Measurements from ENCODE around the gene TMEM184C. TPM values are rescaled to one million over a fixed set of nuclear protein-coding genes. Genes with fewer than 3 reads are reported as not detected.

TMEM184C gene
- total RNA-seq, 2 donors from 2014 or later: 15.8 to 20.8 TPM

DNA sequence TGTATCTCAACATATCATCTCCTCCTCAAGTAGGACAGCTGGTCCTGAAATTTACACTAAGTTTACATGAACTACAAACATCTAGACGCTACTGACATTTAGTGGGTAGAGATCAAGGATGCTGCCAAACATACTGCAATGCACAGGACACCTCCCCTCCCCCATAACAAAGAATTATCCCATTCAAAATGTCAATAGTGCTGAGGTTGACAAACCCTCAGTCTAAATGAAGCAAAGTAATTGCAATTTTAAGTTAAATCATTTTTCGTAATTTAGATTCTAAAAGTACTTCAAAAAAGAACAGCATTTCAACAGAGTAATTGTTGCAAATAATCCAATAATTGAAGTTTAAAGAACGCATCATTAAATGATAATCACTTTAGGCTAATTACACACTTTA lies 65.6 kb downstream of the TMEM184C start:
- intact Hi-C loops (cut with DNase I): no loop called here
- Histone ChIP-seq H3K4me3 (no peak overlapping the region), H3K27ac (no peak overlapping the region), H3K27me3 (no peaks in the 10 kb centered on the region), H3K4me1 (peaks cover 13% of the 10 kb centered on the region), H3K36me3 (replicated peaks in 1 of 2; ENCODE audit: insufficient read depth in 1 of 2, low read depth in 2 of 2) (no peaks in the 10 kb centered on the region), H3K9me3 (no peaks in the 10 kb centered on the region)
- 47% methylated on average over 3 of the region's 3 CpGs for WGBS, 2 donors
- ATAC-seq (no peak), DNase-seq (no peak)
- TF ChIP-seq, protein P1, sequence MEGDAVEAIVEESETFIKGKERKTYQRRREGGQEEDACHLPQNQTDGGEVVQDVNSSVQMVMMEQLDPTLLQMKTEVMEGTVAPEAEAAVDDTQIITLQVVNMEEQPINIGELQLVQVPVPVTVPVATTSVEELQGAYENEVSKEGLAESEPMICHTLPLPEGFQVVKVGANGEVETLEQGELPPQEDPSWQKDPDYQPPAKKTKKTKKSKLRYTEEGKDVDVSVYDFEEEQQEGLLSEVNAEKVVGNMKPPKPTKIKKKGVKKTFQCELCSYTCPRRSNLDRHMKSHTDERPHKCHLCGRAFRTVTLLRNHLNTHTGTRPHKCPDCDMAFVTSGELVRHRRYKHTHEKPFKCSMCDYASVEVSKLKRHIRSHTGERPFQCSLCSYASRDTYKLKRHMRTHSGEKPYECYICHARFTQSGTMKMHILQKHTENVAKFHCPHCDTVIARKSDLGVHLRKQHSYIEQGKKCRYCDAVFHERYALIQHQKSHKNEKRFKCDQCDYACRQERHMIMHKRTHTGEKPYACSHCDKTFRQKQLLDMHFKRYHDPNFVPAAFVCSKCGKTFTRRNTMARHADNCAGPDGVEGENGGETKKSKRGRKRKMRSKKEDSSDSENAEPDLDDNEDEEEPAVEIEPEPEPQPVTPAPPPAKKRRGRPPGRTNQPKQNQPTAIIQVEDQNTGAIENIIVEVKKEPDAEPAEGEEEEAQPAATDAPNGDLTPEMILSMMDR (IDR thresholded peaks at IDR 0.05): no peak
- no peak for TF ChIP-seq POLR2A (IDR thresholded peaks at IDR 0.05)

DNA sequence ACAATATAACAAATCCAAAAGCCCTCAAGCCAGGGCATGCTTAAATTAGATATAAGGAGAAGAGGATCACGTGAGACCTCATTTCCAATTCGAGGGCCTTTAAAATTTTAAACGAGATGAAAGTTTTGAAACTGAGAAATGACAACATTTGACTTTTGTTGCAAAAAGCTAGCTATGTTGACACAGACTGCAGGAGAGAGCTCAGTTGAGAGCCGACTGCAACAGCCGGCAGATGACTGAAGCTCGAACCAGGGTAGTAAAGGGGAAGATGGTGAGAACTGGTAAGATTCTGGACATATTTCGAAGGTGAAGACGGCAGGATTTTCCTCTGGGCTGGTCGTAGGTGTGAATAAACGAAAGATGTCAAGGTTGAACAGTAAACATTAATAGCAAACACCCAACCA lies 66.0 kb downstream of the TMEM184C start:
- DNase-seq: peak in 3 of 4 donors; percentile 25 to 48 (median 36)
- WGBS, 2 donors: 2 to 3% methylated on average over 10 of the region's 10 CpGs
- H3K27me3 ChIP-seq: no peaks in the 10 kb centered on the region
- H3K36me3 ChIP-seq (replicated peaks in 1 of 2; ENCODE audit: insufficient read depth in 1 of 2, low read depth in 2 of 2): no peaks in the 10 kb centered on the region
- H3K27ac ChIP-seq: peak overlapping the region in 3 of 4 donors; percentile 78 to 89 (median 84)
- ATAC-seq: peak; percentile 39
- intact Hi-C loops (cut with DNase I): no loop called here
- TF ChIP-seq POLR2A (IDR thresholded peaks at IDR 0.05): no peak
- TF ChIP-seq, protein P1 (IDR thresholded peaks at IDR 0.05): no peak
- peaks cover 13% of the 10 kb centered on the region for H3K4me1 ChIP-seq
- H3K4me3 ChIP-seq: peak overlapping the region; percentile 27 to 76
- no peaks in the 10 kb centered on the region for H3K9me3 ChIP-seq

DNA sequence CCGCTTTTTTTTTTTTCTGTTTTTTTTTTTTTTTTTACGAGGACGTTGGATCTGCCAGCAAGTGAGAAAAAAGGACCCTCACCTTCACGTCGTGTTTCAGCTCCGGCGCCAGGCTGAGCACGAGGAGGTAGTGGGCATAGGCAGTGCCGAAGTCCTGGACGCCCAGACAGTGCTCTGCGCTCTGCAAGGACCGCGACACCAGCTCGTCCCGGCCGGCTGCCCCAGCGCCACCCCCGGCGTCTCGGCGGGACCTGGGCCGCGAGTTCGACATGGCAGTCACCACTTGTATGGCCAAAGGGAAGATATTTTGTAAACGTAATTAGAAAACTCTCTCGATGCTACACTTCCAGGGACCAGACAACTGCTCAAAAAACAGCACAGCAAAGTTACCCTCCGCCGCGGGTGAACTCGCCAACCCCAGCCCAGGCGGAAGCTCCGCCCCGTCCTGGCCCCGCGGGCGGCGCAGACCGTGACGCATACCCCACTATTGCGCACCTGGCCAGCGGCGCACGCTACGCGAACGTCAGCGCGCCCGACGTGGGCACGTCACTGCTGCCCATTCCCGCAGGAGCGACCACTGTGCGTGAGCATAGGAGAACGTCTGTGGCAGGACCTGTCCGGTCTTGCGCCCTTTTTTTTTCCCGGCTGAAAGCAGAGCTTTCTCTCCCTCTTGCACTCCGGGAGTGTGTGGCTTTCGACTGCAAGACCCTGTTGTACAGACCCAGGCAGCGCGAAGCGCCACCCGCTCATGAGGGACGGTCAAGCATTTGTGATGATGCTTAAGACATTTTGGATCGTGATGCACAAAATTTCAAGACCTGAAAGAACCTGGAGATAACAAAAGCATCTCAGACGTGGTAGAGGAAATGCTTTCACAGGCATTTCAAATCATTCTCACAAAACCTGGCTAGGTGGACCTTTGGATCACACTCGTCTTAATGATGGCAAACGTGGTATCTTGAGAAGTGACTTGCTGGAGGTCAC lies 66.8 kb downstream of the TMEM184C start, which contains the start of gene PRMT9:
TSS of gene PRMT9 (minus strand) at position 447 of the 984 bp plus-strand sequence. CDS start at position 271, 176 bp downstream.
- 0 to 1% methylated on average over 43 to 69 of the region's 69 CpGs for WGBS, 2 donors
- no peaks in the 10 kb centered on the region for H3K27me3 ChIP-seq
- DNase-seq (peak; percentile 90 to 92 (median 91)), ATAC-seq (peak; percentile 100)
- H3K36me3 ChIP-seq (replicated peaks in 1 of 2; ENCODE audit: insufficient read depth in 1 of 2, low read depth in 2 of 2): no peaks in the 10 kb centered on the region
- TF ChIP-seq POLR2A (IDR thresholded peaks at IDR 0.05): peak; percentile 69 to 91 (median 83)
- TF ChIP-seq, protein P1 (IDR thresholded peaks at IDR 0.05): peak in 1 of 7 experiments; percentile 2
- peak within 1 kb of the TSS; percentile 73 to 89 (median 81) for H3K27ac ChIP-seq
- H3K4me1 ChIP-seq: peaks cover 13% of the 10 kb centered on the region
- peak within 1 kb of the TSS; percentile 27 to 76 for H3K4me3 ChIP-seq
- intact Hi-C loops (cut with DNase I): no loop called here
- no peaks in the 10 kb centered on the region for H3K9me3 ChIP-seq

DNA sequence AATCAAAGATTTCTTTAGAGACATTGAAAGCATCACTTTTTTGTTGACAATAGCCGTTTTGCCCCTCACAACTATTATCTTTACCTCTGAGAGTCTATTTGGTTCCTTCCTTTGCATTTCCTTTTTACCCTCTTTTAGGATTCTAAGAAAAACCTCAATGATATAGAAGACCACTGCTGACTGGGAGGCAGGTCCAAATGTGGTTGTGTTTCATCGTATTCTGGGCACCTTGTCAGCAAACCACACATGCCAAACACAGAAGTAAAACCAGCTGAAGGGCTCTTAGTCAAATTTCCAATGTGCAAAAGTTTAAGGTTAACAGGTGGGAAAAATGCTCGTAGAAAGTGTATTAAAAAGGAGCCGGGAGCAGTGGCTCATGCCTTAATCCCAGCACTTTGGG lies 71.9 kb downstream of the TMEM184C start:
- WGBS, 2 donors: 47 to 54% methylated on average over 4 of the region's 4 CpGs
- intact Hi-C loops (cut with DNase I): no loop called here

More for the DNA sequence above, 71.9 kb downstream of the TMEM184C start:
- no peaks in the 10 kb centered on the region for H3K27me3 ChIP-seq
- no peak overlapping the region for H3K4me3 ChIP-seq
- H3K27ac ChIP-seq: no peak overlapping the region
- H3K9me3 ChIP-seq: no peaks in the 10 kb centered on the region
- ATAC-seq: no peak
- DNase-seq: no peak
- H3K4me1 ChIP-seq: peaks cover 23% of the 10 kb centered on the region
- no peaks in the 10 kb centered on the region for H3K36me3 ChIP-seq (replicated peaks in 1 of 2; ENCODE audit: insufficient read depth in 1 of 2, low read depth in 2 of 2)
- TF ChIP-seq, protein P1 (IDR thresholded peaks at IDR 0.05): no peak
- TF ChIP-seq POLR2A (IDR thresholded peaks at IDR 0.05): no peak

All from body of pancreas (tissue), 4 donors.